ENCODE measurements around the gene ZNF513. TPM values are rescaled to one million over a fixed set of nuclear protein-coding genes. Genes with fewer than 3 reads are reported as not detected.

Gene ZNF513
- total and polyA plus RNA-seq, 2 donors (not counting 1 experiment from before 2014, with no cell fraction given): 29.0 to 36.8 TPM

GRCh38 chr2:27351802-27352598 is 28.5 kb downstream of the ZNF513 start:
- Histone ChIP-seq H3K27me3 (replicated peaks in 1 of 4; ENCODE audit: control extremely low read depth in 1 of 4, control insufficient read depth in 3 of 4, insufficient read depth in 4 of 4, low read length in 3 of 4) (no peaks in the 10 kb centered on the region), H3K4me2 (replicated peaks; ENCODE audit: low read depth, low read length, poor library complexity, severe bottlenecking) (no peak overlapping the region), H3K79me2 (ENCODE audit: control insufficient read depth, insufficient read depth, low read length) (peaks cover 90% of the 10 kb centered on the region), H4K20me1 (ENCODE audit: control insufficient read depth, insufficient read depth, low read length, poor library complexity, severe bottlenecking) (peaks cover 51% of the 10 kb centered on the region), H3K9me3 (ENCODE audit: control extremely low read depth in 1 of 3, control insufficient read depth in 2 of 3, insufficient read depth in 1 of 3, low read length in 2 of 3) (no peaks in the 10 kb centered on the region), H3K4me1 (ENCODE audit: control insufficient read depth in 2 of 2, insufficient read depth in 2 of 2, low read length in 2 of 2) (peaks cover 10 to 12% of the 10 kb centered on the region in 2 donors), H3K9ac (ENCODE audit: low read length) (no peak overlapping the region), H3K27ac (ENCODE audit: low read length in 2 of 2) (no peak overlapping the region), H3K36me3 (replicated peaks in 1 of 2; ENCODE audit: control extremely low read depth in 1 of 2, control insufficient read depth in 1 of 2, extremely low read depth in 1 of 2, insufficient read depth in 2 of 2, low read length in 1 of 2) (peaks cover 0 to 10% of the 10 kb centered on the region in 2 experiments), H3K4me3 (ENCODE audit: control extremely low read depth in 1 of 5, extremely low read depth in 1 of 5, insufficient read depth in 1 of 5, low read depth in 2 of 5, low read length in 4 of 5) (no peak overlapping the region), H2AFZ (ENCODE audit: insufficient read depth, low read depth, low read length, poor library complexity, severe bottlenecking) (no peak overlapping the region)
- intact Hi-C loops (cut with micrococcal nuclease): no loop called here
- no peak for TF ChIP-seq CTCF (IDR thresholded peaks at IDR 0.05)
- TF ChIP-seq EZH2 (IDR thresholded peaks at IDR 0.05; ENCODE audit: borderline replicate concordance, insufficient read depth, low read depth, low read length, poor library complexity, severe bottlenecking): no peak
- peaks cover 53% of the 10 kb centered on the region for H3K4me1 Mint-ChIP-seq
- POLR2A ChIA-PET: no interaction called here
- no peak overlapping the region for H3K27ac Mint-ChIP-seq
- H3K9me3 Mint-ChIP-seq (ENCODE audit: insufficient read depth): no peaks in the 10 kb centered on the region
- H3K27me3 Mint-ChIP-seq: no peaks in the 10 kb centered on the region
- ATAC-seq (ENCODE audit: low read depth) (no peak), DNase-seq (no peak)
- 98% methylated on average over 5 of the region's 6 CpGs for WGBS (ENCODE audit: insufficient coverage)
- H3K4me3 Mint-ChIP-seq: no peak overlapping the region
- CTCF ChIA-PET: interaction anchor here (1.9 kb wide), 1 partner anchor 48 kb away, joined by 5 read pairs; no protein-coding TSS in a partner anchor

- no peak overlapping the region for H3K4me2 ChIP-seq (replicated peaks; ENCODE audit: low read depth, low read length, poor library complexity, severe bottlenecking)
- H4K20me1 ChIP-seq (ENCODE audit: control insufficient read depth, insufficient read depth, low read length, poor library complexity, severe bottlenecking): peaks cover 69% of the 10 kb centered on the region
- Mint-ChIP-seq H3K4me1 (peaks cover 37% of the 10 kb centered on the region), H3K27ac (no peak overlapping the region), H3K27me3 (no peaks in the 10 kb centered on the region), H3K9me3 (ENCODE audit: insufficient read depth) (no peaks in the 10 kb centered on the region), H3K4me3 (no peak overlapping the region)
- H3K9ac ChIP-seq (ENCODE audit: low read length): no peak overlapping the region
- DNase-seq: no peak
- WGBS (ENCODE audit: insufficient coverage): 95% methylated on average over 6 of the region's 7 CpGs
- ATAC-seq (ENCODE audit: low read depth): no peak
- no peak for TF ChIP-seq CTCF (IDR thresholded peaks at IDR 0.05)
- TF ChIP-seq EZH2 (IDR thresholded peaks at IDR 0.05; ENCODE audit: borderline replicate concordance, insufficient read depth, low read depth, low read length, poor library complexity, severe bottlenecking): no peak
- POLR2A ChIA-PET: no interaction called here
- H3K27me3 ChIP-seq (replicated peaks in 1 of 4; ENCODE audit: control extremely low read depth in 1 of 4, control insufficient read depth in 3 of 4, insufficient read depth in 4 of 4, low read length in 3 of 4): no peaks in the 10 kb centered on the region
- peaks cover 0 to 11% of the 10 kb centered on the region in 2 experiments for H3K36me3 ChIP-seq (replicated peaks in 1 of 2; ENCODE audit: control extremely low read depth in 1 of 2, control insufficient read depth in 1 of 2, extremely low read depth in 1 of 2, insufficient read depth in 2 of 2, low read length in 1 of 2)
- H3K4me3 ChIP-seq (ENCODE audit: control extremely low read depth in 1 of 5, extremely low read depth in 1 of 5, insufficient read depth in 1 of 5, low read depth in 2 of 5, low read length in 4 of 5): no peak overlapping the region
- H3K4me1 ChIP-seq (ENCODE audit: control insufficient read depth in 2 of 2, insufficient read depth in 2 of 2, low read length in 2 of 2): peaks cover 2 to 4% of the 10 kb centered on the region in 2 donors
- CTCF ChIA-PET: no interaction called here
- H3K9me3 ChIP-seq (ENCODE audit: control extremely low read depth in 1 of 3, control insufficient read depth in 2 of 3, insufficient read depth in 1 of 3, low read length in 2 of 3): no peaks in the 10 kb centered on the region
- peaks cover 97% of the 10 kb centered on the region for H3K79me2 ChIP-seq (ENCODE audit: control insufficient read depth, insufficient read depth, low read length)
- H2AFZ ChIP-seq (ENCODE audit: insufficient read depth, low read depth, low read length, poor library complexity, severe bottlenecking): no peak overlapping the region
- H3K27ac ChIP-seq (ENCODE audit: low read length in 2 of 2): no peak overlapping the region
- intact Hi-C loops (cut with micrococcal nuclease): no loop called here
These were observed 30.3 kb downstream of the ZNF513 start for GRCh38 chr2:27350106-27350693.
